HG03159 (cell line): ENCODE data around the gene KRT81.
"Not testable (repeated sequence)": the region's sequence is repeated elsewhere in the genome, so short reads cannot be mapped to it uniquely, and the experiment has no call there.

Experiments used
- ATAC-seq: cut with Tn5 transposase; IDR thresholded peaks from one replicate; pipeline ENCODE4 v1.9.1; 2021; ENCODE audit warnings: mild to moderate bottlenecking, moderate library complexity; ENCODE audit not compliant: unreplicated experiment

Gene KRT81

DNA sequence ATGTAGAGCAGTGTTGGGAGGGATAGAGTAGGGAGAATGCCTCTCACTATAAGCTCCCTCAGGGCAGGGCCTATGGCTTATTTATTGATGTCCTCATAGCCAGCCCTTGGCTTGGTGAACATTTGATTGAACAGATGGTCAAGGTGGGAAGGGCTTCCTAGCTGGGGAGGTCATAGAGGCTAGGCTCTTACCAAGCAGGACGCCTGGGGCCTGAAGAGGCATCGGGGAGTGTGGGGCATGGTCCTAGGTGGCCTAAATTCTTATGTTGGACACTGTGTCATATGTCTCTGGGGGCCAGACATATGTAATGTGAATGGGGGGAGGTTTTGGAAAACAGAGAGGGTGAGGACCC lies 34.8 kb downstream of the KRT81 start:
- ATAC-seq = no peak

DNA sequence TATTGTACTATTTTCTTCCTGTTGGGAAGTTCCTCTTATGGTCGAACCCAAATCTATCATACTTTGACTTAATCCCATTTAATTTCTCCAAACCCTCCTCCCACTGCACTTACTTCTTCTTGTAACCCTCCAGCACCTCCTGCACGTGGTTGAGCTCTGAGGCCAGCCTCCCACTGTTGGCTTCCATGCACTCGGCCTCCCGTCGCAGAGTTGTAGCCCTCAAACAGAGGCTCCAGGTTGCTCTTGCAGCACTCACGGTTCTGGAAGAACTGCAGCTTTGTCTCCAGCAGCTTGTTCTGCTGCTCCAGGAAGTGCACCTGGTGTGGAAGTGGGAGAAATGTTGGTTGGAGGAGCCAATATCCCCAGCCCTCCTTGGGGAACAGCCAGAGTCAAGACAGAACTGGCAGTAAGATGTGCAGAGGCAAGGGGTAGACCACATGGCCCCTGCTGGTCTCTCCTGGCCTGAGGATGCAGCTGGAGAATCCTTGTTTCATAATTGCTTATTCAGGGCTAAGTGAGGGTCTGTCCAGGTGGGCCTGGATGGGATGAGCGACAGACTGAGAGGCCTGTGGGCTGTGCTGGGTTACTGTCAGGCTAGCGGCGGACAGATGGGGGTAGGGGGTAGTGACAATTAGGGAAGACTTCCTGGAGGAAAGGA lies 35.3 kb downstream of the KRT81 start:
- ATAC-seq = no peak

DNA sequence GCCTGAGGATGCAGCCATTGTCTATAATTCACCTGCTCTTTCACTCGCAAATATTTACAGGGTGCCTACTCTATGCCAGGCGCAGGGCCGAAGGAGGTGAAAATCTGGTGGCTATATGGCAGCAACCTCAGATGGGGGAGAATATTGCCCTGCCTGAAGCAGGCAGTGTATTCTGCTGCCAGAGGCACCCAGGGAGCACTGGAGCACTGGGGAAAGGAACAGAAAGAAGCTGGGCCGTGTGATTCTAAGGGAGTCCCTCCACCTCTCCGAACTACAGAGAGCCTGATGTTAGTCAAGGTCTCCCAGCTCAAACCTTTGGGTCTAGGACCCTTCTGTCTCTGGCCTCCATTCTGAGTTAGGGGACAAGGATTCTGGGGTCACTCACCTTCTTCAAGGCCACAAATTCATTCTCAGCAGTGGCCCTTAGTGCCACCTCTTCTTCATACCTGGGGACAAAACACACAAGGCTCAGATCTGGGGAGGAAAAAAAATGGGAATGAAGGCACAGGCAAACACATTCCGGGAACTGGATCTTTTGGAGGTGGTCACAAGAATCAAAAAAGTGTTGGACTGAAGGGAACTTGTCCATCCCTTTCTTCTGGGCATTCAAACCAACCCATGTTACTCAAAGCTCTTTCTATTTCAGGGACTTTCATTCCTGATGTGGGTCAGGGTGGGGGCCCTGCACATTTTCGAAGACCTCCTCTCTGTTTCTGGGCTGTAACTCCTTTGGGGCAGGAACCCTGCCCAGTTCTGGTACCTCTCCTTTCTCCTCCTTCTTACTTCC lies 36.2 kb downstream of the KRT81 start:
- no peak for ATAC-seq

DNA sequence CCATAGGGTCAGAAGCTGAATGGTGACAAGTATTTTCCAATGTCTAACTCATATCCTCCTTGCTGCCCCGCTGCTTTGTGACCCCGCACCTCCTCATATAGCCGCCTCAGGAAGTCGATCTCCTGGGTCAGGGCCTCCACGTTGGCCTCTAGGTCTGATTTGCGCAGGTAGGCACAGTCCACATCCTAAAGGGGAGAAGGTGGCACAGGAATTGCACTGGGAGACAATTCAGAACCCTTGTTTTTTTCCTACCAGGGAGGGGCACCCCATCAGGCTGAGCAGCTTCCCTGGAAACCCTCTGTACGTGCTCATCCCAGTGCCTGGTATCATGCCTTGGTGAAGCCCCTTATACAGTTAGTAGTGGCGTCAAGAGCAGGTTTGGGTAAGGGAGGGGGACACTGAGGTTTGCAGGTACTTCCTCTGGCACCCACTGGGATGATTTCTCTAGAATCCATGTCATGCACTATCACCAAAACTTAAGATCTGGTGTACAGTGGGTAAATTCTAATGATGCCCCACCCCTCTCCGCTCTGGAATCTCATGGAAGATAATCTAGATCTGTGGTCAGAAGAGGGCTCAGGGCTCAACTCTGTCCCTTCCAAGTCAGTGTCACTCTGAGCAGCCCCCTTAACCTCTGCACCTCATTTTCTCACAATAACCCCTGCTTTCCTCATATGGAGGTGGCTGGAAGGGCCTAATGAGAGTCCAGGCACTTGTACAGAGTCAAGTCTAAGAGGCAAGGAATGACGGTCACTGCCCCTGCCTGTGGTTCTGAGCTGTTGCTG lies 37.0 kb downstream of the KRT81 start:
- ATAC-seq = no peak

- ATAC-seq = no peak
Measured at GRCh38 chr12:52253391-52254179, 37.7 kb downstream of the KRT81 start.

GRCh38 chr12:52252728-52253343 lies 38.5 kb downstream of the KRT81 start:
- ATAC-seq = no peak

DNA sequence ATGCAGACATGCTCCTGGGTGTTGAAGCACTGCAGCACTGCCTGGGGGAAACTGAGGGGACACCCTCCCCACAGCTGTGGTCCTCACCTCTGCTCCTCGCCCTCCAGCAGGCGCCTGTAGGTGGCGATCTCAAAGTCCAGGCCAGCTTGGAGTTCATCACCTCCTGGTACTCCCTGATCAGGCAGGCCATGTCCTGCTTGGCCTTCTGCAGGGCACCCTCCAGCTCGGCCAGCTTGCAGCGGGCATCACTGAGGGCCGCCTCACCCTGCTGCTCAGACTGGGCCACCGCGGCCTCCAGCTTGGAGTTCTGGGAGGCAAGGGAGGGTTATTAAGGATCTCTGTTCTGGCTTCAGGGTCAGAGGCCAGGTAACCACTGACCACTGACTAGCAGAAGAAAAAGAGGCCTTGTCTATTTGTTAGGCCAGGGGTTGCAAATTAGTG lies 39.1 kb downstream of the KRT81 start:
- ATAC-seq = not testable (repeated sequence)

- no peak for ATAC-seq
Measured at GRCh38 chr12:52251367-52252051, 39.8 kb downstream of the KRT81 start.

GRCh38 chr12:52250048-52250990 lies 41.0 kb downstream of the KRT81 start:
- no peak for ATAC-seq

DNA sequence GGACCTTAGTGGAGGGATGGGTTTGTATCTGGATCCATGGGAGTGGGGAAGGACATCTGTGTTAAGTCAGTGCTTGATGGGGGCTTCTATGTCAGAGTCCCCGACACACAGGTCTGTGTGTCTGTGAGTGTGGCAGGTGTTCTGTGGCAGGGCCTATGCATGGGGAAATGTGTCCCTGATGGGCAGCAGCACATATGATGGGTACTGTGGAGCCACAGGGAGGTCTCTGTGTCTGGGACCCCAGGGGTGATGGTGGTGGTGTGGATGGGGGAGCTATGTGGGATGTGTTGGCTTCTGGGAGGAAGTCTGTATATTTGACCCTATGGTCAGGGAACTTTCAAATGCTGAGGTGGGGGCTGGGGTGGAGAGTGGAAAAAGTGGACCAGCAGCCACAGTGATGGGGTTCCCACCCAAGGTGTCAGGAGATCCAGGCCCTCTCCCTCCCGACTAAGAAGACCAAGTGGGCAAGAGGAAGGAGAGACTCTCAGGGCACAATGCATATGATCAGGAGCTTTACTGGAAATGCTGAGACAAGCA lies 41.8 kb downstream of the KRT81 start:
- ATAC-seq = no peak

DNA sequence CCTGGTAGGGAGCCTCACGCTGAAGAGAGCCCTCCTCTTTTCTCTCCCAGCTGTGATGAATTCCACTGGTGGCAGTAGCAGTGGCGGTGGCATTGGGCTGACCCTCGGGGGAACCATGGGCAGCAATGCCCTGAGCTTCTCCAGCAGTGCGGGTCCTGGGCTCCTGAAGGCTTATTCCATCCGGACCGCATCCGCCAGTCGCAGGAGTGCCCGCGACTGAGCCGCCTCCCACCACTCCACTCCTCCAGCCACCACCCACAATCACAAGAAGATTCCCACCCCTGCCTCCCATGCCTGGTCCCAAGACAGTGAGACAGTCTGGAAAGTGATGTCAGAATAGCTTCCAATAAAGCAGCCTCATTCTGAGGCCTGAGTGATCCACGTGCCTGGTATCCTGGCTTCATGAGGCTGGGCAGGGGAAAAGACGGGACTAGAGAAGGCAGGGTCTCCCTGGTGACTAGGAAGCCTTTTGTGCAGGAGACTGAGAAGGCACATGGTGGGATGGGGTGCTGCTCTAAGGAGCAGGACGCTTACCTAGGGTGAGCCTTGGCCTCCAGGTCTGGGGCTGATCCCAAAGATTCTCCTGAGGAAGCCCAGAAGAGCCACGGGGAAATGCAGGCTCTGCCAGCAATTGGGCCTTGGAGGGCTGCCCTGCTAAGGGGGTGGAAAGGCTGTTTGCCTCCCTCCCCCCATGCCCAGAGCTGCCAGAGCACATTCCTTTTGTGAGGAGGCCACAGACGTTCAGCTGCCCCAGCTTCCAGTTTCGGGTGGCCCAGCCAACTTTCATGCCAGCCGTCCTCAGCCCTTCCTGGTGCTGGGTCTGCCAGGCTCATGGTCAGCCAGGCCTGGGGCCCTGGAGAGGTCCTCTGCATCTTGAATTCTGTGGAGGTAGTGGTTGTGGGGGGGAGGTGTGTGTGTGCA lies 42.5 kb downstream of the KRT81 start:
- ATAC-seq = no peak

GRCh38 chr12:52247622-52248540 lies 43.5 kb downstream of the KRT81 start:
- ATAC-seq = no peak

GRCh38 chr12:52246720-52247621 lies 44.4 kb downstream of the KRT81 start:
- ATAC-seq = no peak

- no peak for ATAC-seq
Measured at GRCh38 chr12:52245962-52246569, 45.3 kb downstream of the KRT81 start.
